HG02763 (cell line): ENCODE measurements around the gene LYL1.

Source experiments
- ATAC-seq: cut with Tn5 transposase; IDR thresholded peaks from one replicate; pipeline ENCODE4 v1.9.1; 2021; ENCODE audit warnings: mild to moderate bottlenecking, moderate library complexity; ENCODE audit not compliant: unreplicated experiment

LYL1 gene

GRCh38 chr19:13094771-13095392, 7.8 kb downstream of the LYL1 start:
- no peak for ATAC-seq

- ATAC-seq: no peak
Observed at GRCh38 chr19:13094106-13094504, 8.6 kb downstream of the LYL1 start.

DNA sequence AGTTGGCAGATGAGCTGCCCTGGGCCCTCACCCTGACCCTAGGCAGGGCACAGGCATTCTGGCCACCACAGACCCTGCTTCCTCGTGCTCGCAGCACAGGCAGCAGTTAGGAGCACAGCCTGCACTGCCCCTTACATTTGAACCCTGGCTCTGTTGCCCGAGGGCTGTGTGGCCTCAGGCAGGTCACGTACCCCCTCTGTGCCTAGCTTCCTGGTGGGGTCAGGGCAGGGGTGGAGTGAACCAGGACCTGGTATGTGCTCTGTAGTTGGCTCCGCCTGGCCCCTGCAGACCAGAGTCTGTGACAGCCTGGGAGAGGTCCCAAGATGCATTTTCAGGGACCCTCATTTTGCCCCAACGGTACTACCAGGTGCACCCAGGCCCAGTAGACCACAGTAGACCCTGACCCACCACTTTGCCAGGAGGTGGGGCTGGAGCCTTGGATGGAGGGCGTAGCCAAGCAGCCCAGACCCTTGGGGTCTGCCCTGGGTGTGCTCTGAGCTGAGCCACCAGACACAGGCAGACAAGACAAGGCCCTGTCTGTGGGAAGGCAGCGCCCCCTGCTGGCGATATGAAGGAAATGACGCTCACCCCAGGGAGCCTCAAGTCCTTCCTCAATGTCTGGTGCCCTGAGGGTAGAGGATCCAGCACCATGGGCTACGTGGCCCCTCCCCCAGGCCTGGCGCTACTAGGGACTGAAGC, 9.1 kb downstream of the LYL1 start:
- ATAC-seq: no peak

DNA sequence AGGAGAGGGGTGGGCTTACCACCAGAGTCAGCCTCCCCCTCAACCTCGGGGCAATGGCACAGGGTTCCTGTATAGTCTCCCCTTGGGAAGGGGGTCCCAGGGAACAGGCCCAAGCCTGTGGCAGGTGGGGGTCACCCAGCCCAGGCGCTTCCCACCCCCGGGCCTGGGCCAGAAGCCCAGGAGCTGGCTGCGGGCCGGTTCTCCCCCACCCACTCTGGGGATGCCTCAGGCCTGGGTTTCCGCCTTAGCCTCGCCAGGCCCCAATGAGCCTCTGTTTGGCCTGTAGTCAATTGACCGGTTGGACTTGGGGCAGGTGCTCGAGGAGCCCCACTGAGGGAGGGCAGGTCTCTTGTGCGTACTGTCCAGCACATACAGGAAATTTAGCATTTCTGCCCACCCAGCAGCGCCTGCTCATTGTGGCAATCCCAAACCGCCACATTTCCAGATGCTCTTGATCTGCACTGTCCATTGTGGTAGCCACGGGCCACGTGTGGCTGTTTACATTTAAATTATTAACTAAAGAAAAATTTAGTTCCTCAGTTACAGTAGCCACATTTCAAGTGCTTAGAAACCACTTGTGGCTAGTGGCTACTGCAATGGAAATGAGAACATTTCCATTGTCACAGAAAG, 9.9 kb downstream of the LYL1 start:
- ATAC-seq: no peak

- ATAC-seq: no peak
Observed at GRCh38 chr19:13092158-13092543, 10.5 kb downstream of the LYL1 start.

GRCh38 chr19:13091400-13092157, 11.1 kb downstream of the LYL1 start:
- no peak for ATAC-seq

DNA sequence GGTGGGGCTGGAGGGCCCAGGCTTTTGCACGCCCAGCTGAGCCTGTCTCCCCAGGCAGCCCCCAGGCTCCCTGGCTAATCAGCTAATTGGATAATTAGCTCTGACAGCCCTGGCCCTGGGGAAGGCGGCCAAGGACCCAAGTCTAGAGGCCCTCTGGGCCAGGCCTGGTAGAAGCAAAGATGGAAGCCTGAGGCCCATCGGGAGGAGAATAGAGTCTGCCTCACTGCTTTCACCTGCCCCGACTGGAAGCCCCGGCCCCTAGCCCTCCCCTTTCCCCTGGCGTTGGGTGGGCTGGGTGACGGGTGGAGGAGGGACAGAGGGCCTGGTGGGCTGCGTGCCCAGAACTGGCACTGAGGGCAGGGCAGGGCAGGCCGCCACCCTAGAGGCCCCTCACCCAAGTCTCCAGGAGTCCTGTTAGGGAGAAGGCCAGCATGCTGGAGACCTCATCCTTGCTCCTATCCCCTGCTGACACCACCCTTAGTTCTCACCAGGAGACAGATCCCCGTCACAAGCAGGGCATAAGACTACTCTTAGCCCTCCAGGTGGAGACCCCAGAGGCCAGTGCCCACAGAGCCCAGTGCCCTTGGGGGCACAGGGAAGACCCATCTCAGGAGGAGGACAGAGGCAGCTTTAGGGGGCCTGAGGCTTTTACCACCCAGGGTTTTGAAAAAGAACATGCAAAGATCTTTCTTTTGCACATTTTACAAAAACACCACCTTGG, 12.0 kb downstream of the LYL1 start:
- ATAC-seq: no peak

DNA sequence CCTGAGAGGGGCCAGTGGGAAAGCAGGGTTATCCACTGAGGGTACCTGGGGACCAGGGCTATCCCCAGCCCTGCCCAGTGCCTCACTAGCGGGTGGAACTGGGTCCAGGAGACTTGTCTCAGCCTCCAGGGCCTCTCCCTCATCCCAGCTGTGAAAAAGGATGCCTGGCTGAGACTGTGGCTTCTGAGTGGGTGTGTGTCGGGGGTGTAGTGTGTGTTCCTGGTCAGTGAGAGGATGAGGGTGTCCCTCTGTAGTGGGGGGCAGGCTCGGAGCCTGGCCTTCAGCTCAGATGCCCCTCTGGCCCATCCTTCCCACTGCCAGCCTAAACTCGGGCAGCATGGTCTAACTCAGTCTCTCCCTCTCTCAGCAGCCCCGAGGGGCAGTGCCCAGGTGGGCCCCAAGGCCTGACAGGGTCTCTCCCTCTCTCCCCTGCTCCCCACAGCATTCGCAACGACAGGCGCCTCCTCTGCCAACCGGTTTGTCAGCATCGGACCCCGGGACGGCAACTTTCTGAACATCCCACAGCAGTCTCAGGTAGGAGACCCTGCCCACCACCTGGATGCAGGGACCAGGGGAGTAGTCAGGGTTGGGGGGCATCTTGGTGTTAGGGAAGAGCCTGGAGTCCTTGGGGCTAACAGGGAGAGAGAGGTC, 12.7 kb downstream of the LYL1 start:
- ATAC-seq: no peak

DNA sequence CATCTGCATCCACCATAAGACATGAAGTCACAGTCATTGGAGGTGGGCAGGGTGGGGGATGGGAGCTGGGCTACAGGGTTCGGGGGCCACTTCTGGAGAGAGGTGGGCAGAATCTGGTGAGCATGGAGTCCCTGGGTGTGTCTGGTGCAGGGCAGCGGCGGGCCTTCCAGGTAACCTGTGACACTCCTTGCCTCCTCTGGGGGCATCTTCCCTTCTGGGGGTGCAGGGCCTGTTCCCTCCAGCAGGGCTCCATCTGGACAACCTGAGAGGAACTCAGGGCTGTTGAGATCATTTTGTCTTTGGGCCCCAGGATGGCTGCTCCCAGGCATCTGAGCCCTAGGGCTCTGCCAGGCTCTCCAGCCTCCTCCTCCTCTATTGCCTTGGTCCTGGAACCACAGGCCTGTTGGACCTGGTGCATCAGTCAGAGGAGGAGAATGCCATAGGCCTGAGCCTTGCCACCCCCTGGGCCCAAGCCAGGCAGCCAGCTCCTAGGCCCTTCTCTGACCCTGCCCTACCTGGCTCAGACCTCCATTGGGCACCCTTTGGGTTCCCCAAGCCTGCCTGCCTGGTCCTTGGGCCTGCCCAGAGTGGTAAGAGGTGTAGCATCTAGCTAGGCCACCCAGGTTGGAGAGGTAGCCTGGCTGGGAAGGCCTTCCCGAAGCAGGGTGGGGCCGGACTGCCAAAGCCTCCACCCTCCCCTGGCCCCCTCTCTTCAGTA, 13.4 kb downstream of the LYL1 start:
- ATAC-seq: no peak

DNA sequence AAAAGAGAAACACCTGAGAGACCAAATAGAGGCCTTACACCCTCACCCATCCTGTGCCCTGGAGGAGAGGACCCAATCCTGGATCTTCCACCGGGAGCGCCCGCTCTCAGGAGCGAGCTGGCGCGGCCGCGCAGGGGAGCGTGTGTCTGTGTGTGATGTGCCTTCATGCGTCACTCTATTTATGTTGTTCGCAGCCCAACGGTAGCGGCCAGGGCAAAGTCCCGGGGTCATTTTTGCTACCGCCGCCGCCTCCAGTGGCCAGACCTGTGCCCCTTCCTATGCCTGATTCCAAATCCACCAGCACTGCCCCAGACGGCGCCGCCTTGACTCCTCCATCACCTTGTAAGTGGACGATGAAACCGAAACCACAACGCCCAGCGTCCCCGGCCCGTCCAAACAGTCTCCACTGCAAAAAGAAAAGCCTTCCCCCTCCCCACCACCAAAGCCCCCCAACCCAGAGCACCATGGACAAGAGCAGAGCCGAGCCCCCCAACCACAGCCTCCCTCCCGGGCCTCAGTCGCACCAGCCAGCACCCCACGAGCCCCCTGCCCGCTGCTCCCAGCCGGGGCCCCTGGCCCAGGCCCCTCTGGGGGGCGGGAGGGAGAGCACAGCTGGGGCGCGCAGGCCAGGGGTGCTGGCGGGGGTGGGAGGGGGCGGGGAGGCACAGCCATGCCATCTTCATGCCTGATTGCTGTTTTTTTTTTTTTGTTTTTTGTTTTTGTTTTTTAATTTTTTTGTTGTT, 14.7 kb downstream of the LYL1 start:
- no peak for ATAC-seq

DNA sequence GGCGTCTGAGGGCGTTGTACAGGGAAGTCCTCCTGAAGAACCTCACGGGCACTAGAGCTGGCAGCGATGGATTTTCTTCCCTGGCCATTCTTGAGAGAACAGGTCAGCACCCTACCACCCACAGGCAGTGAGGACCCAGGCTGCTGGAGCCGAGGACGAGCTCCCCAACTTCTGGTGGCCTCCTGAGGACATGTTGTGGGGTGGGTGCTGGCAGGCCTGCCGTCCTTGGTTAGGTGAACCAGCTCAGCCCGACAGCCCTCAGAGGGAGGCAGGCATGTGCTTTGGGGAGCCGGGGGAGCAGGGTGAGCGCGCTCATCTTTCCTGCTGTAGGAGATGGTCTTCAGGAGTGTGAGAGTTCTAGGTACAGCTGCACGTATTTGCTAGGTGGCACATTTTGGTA, 15.4 kb downstream of the LYL1 start:
- ATAC-seq: no peak

DNA sequence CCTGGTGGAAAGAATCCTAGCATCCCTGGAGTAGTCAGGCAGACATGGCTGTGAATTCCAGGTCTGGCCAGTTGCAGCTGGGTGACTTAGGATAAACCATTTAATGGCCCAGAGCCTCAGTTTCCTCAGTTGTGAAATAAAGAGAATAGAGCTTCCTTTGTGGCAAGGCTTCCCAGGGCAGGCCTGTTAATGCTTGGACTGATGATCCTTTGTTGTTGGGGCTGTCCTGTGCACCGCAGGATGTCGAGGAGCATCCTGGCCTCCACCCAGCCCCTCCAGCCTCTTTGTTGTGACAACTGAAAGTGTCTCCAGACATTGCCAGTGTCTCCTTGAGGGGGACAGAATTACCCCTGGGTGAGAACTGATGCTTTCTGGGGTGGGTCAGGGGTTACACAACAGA, 16.3 kb downstream of the LYL1 start:
- no peak for ATAC-seq

DNA sequence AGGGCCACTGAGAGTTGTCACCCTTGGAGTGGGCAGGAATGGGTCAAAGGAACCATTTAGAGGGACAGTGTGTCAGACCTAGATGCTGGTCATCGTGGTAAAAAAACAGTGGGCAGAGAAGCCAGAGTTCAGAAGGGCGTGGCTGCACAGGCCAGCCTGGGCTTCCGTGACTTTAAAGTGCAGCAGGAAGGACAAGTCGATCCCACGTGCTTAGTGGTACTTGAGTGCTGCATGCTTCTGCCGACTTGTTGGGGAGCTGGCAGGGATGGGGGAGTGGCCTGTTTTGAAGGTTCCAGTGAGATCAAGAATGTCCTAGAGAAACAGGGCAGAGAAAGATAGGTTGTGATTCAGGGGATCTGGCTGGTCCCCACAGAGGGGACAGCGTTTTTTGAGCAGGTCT, 17.0 kb downstream of the LYL1 start:
- ATAC-seq: no peak

DNA sequence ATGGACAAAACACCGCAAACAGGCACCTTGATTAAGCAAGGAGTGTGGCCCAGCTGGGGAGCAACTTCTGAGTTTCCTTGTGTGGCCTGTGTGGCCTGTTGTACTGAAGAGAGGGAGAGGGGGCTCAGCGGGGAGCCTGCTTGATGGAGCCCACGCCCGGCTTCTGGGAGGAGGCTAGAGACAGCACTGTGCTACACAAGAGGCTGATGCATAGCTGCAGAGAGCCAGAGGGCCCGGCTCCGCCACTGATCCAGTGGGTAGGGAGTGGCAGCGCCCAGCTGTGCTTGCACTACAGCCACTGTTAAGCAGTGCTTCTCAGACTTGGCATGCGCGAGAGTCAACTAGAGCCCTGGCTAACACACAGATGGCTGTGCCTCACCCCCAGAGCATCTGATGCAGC, 19.0 kb downstream of the LYL1 start:
- ATAC-seq: no peak

DNA sequence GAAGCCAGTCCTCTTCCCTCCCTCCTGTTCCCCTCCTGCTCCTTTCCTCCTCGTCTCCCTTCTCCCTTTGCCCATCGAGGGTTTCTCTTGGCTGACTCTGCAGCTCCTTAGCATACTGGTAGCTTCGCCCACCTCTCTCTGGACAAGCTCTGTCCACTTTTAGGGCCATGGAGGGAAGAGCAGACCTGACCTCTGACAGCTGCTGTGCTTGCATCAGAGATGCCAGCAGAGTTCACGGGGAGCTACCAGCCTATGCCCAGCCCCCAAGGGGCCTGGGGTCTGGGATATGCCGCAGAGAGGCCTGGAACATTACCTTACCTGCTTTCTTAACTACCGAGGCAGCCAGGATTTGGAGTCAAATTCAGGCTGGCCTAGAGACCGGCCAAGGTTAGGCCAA, 19.7 kb downstream of the LYL1 start:
- ATAC-seq: no peak

DNA sequence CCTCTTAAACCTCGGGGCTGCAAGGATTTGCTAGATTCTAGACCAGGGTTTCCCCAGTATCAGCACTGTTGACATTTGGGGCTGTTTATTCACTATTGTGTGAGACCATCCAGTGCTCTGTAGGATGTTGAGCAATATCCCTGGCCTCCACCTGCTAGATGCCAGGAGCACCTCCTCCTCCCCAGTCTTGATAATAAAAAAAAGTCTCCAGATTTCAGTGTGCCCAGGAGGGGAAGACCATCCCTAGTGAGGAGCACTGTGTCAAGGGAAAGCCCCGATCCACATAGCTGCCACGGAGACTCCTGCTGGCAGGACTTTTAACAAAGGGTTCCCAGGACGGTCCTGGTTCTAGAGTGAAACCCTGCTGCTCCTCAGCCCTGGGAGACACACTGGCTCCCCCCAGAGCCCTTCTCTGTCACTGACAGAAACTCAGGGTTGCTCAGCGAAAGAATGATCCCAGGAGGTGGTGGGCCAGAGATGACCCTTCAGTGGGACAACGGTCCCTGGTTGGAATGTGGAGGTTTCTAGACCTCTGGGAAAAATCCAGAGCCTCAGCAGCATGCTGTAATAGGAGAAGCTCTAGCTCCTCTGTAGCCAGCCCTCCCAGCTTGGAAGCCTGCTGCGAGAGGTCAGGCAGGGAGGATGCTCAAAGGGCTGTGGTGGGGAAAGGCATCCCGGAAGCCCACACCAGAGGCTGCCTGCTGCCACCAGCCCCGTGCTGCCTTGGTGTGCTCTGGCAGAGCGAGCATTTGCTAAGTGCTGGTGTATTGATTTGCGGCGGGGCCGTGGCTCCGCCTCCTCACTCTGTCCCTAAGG, 20.3 kb downstream of the LYL1 start:
- ATAC-seq: no peak

- ATAC-seq: no peak
Observed at GRCh38 chr19:13079542-13079986, 23.1 kb downstream of the LYL1 start.

DNA sequence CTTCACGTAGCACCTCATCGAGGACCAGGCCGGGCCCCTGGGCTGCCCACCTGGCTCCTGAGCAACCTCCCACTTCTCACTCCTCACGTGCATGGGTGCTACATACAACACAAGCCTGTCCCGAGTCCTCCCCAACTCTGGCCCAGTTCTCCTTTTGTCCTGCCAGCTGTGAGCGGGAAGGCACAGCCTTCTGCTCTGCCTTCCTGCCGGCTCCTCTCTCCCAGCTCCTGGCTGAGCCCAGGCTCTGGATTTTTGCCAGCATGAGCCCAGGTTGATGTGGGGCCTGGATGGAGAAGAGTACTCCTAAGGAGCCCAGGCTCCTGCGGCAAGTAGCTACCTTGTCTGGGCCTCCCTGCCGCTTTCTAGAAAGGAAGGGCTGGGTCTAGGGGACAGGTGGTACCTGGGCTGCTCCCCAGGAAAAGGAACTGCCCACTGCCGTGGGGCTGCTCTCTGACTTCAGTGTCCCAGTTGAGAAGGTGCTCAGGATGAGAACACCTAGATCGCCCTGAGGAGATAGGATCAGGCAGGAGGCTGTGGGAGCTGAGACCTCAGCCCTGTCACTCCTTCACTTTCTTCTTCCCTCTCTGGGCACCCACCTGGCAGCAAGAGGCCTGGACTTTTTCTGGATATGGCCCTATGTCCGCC, 23.6 kb downstream of the LYL1 start:
- no peak for ATAC-seq
